Measurements from ENCODE around the gene GOLPH3L.

DNA sequence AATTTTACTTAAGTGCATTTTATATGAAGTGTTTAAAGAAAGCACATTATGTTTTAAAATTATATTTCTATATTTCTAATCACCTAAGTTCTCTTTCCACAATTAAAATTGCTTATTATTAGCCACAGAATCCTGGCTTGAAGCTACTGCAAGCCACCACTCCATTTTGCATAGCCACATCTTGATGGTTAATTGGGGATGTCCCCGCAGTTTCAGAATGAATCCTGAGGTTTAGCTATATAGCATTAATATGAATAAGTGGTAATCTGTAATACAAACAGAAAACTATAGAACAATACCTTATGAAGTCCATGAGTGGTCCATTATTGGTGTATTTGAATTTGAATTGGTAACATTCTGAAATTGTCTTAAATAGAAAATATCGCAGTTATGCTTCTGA lies 11.6 kb upstream of the GOLPH3L start:
- TF ChIP-seq, protein P1, sequence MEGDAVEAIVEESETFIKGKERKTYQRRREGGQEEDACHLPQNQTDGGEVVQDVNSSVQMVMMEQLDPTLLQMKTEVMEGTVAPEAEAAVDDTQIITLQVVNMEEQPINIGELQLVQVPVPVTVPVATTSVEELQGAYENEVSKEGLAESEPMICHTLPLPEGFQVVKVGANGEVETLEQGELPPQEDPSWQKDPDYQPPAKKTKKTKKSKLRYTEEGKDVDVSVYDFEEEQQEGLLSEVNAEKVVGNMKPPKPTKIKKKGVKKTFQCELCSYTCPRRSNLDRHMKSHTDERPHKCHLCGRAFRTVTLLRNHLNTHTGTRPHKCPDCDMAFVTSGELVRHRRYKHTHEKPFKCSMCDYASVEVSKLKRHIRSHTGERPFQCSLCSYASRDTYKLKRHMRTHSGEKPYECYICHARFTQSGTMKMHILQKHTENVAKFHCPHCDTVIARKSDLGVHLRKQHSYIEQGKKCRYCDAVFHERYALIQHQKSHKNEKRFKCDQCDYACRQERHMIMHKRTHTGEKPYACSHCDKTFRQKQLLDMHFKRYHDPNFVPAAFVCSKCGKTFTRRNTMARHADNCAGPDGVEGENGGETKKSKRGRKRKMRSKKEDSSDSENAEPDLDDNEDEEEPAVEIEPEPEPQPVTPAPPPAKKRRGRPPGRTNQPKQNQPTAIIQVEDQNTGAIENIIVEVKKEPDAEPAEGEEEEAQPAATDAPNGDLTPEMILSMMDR (IDR thresholded peaks at IDR 0.05), result no peak
- TF ChIP-seq REST (IDR thresholded peaks at IDR 0.05; ENCODE audit: insufficient read depth in 1 of 2, low read depth in 2 of 2, low read length in 1 of 2), result no peak
- TF ChIP-seq POLR2AphosphoS5 (IDR thresholded peaks at IDR 0.05; ENCODE audit: low read depth, low read length), result no peak
- TF ChIP-seq SIN3A (IDR thresholded peaks at IDR 0.05; ENCODE audit: borderline replicate concordance, insufficient read depth, low read depth, low read length), result no peak

All from Panc1 (cell line).